ENCODE measurements around the gene FGF1. TPM values are rescaled to one million over a fixed set of nuclear protein-coding genes. Genes with fewer than 3 reads are reported as not detected.

FGF1 gene
- total RNA-seq, 4 donors from 2014 or later, result 1.7 to 4.0 (median 2.9) TPM

- Histone ChIP-seq H3K9me3 (no peaks in the 10 kb centered on the region), H3K27me3 (no peaks in the 10 kb centered on the region), H3K27ac (replicated peaks in 1 of 4) (no peak overlapping the region), H3K4me3 (no peak overlapping the region), H3K36me3 (peaks cover 0 to 12% (median 0%) of the 10 kb centered on the region in 4 donors), H3K4me1 (peaks cover 0 to 9% (median 4%) of the 10 kb centered on the region in 4 donors)
- no peak for DNase-seq (ENCODE audit: extremely low spot score)
- intact Hi-C loops (cut with DNase I), result no loop called here
- no peak for TF ChIP-seq EP300 (IDR thresholded peaks at IDR 0.05)
- TF ChIP-seq CTCF (IDR thresholded peaks at IDR 0.05), result no peak
- TF ChIP-seq POLR2A (IDR thresholded peaks at IDR 0.05; ENCODE audit: low read depth), result no peak
- no peak for TF ChIP-seq POLR2AphosphoS5 (IDR thresholded peaks at IDR 0.05)
- WGBS, result 94% methylated on average over 6 of the region's 9 CpGs
Measured at GRCh38 chr5:142664067-142664466, 21.8 kb downstream of the FGF1 start.

- Histone ChIP-seq H3K9me3 (no peaks in the 10 kb centered on the region), H3K4me1 (peaks cover 0 to 7% (median 3%) of the 10 kb centered on the region in 4 donors), H3K27me3 (no peaks in the 10 kb centered on the region), H3K27ac (replicated peaks in 1 of 4) (no peak overlapping the region), H3K36me3 (peaks cover 0 to 12% (median 0%) of the 10 kb centered on the region in 4 donors), H3K4me3 (no peak overlapping the region)
- intact Hi-C loops (cut with DNase I), result no loop called here
- TF ChIP-seq CTCF (IDR thresholded peaks at IDR 0.05) (no peak), POLR2A (IDR thresholded peaks at IDR 0.05; ENCODE audit: low read depth) (no peak), POLR2AphosphoS5 (IDR thresholded peaks at IDR 0.05) (no peak), EP300 (IDR thresholded peaks at IDR 0.05) (no peak)
- no peak for DNase-seq (ENCODE audit: extremely low spot score)
- WGBS, result 74% methylated on average over 6 of the region's 6 CpGs
Measured at GRCh38 chr5:142663246-142663645, 22.6 kb downstream of the FGF1 start.

GRCh38 chr5:142661957-142662356 is 23.9 kb downstream of the FGF1 start:
- intact Hi-C loops (cut with DNase I), result no loop called here
- Histone ChIP-seq H3K36me3 (peaks cover 0 to 12% (median 0%) of the 10 kb centered on the region in 4 donors), H3K27me3 (no peaks in the 10 kb centered on the region), H3K27ac (replicated peaks in 1 of 4) (no peak overlapping the region), H3K9me3 (no peaks in the 10 kb centered on the region), H3K4me3 (no peak overlapping the region), H3K4me1 (peaks cover 0 to 7% (median 0%) of the 10 kb centered on the region in 4 donors)
- 92% methylated on average over 11 of the region's 11 CpGs for WGBS
- no peak for DNase-seq (ENCODE audit: extremely low spot score)
- TF ChIP-seq POLR2AphosphoS5 (IDR thresholded peaks at IDR 0.05) (no peak), POLR2A (IDR thresholded peaks at IDR 0.05; ENCODE audit: low read depth) (no peak), EP300 (IDR thresholded peaks at IDR 0.05) (no peak), CTCF (IDR thresholded peaks at IDR 0.05) (no peak)

GRCh38 chr5:142661143-142661542 is 24.7 kb downstream of the FGF1 start:
- DNase-seq (ENCODE audit: extremely low spot score), result no peak
- H3K36me3 ChIP-seq, result peaks cover 0 to 12% (median 0%) of the 10 kb centered on the region in 4 donors
- H3K9me3 ChIP-seq, result no peaks in the 10 kb centered on the region
- 97% methylated on average over 2 of the region's 2 CpGs for WGBS
- intact Hi-C loops (cut with DNase I), result no loop called here
- no peak for TF ChIP-seq POLR2A (IDR thresholded peaks at IDR 0.05; ENCODE audit: low read depth)
- TF ChIP-seq POLR2AphosphoS5 (IDR thresholded peaks at IDR 0.05), result no peak
- TF ChIP-seq EP300 (IDR thresholded peaks at IDR 0.05), result no peak
- TF ChIP-seq CTCF (IDR thresholded peaks at IDR 0.05), result no peak
- no peaks in the 10 kb centered on the region for H3K27me3 ChIP-seq
- H3K4me1 ChIP-seq, result peaks cover 0 to 7% (median 0%) of the 10 kb centered on the region in 4 donors
- H3K4me3 ChIP-seq, result no peak overlapping the region
- no peak overlapping the region for H3K27ac ChIP-seq (replicated peaks in 1 of 4)

- intact Hi-C loops (cut with DNase I), result no loop called here
Measured at GRCh38 chr5:142660731-142661130, 25.2 kb downstream of the FGF1 start.

More at GRCh38 chr5:142660731-142661130, 25.2 kb downstream of the FGF1 start:
- no peak for DNase-seq (ENCODE audit: extremely low spot score)
- TF ChIP-seq CTCF (IDR thresholded peaks at IDR 0.05), result no peak
- TF ChIP-seq EP300 (IDR thresholded peaks at IDR 0.05), result no peak
- TF ChIP-seq POLR2A (IDR thresholded peaks at IDR 0.05; ENCODE audit: low read depth), result no peak
- no peak for TF ChIP-seq POLR2AphosphoS5 (IDR thresholded peaks at IDR 0.05)
- H3K4me1 ChIP-seq, result peaks cover 0 to 10% (median 3%) of the 10 kb centered on the region in 4 donors
- no peaks in the 10 kb centered on the region for H3K9me3 ChIP-seq
- no peak overlapping the region for H3K4me3 ChIP-seq
- H3K27ac ChIP-seq (replicated peaks in 1 of 4), result peak overlapping the region in 2 of 4 donors; percentile 26 to 38
- peaks cover 0 to 12% (median 0%) of the 10 kb centered on the region in 4 donors for H3K36me3 ChIP-seq
- H3K27me3 ChIP-seq, result no peaks in the 10 kb centered on the region

Measured in esophagus muscularis mucosa (tissue), 4 donors.